ENCODE results near the gene NDUFAF8.

DNA sequence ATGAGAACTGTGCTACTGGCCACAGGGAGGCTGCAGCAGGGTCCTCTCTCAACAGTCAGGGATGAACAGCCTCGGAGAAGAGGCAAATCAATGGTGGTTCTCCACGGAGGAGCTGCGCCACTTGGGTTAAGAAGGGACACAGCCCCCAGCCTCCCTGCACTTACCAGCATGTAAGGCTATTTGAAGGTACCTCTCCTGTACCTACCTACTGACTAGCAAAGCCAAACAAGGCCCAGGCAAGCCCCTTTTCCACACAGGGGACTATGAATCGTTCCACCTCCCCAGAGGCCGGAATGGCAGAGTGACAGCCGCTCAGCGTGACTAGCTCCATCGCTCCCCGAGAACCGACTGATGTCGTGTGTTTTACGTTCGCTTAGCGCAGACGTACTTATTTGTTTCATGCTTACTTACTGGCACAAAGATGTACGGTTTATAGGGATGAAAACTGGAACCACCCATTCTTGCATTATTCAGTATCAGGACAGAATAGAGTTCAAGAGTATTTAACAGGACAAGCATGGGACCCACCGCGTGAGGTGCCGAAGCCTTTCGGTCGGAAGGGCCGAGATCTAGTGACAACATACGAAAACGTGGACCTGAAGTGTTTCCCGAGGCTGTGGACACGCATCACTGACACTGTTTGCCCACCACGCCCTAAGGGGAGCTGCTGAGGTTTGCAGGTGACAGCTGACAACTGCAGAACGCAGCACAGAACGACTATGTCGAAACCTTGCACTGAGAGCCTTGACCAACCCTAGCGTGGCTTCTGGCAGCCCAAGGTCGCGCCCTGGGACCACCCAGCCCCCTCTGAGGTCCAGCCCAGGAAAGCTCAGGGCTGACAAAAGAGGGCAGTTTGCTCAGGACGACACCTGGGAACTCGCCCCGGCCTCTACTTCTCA lies 1.3 kb upstream of the NDUFAF8 start:
- TF ChIP-seq, protein P1, sequence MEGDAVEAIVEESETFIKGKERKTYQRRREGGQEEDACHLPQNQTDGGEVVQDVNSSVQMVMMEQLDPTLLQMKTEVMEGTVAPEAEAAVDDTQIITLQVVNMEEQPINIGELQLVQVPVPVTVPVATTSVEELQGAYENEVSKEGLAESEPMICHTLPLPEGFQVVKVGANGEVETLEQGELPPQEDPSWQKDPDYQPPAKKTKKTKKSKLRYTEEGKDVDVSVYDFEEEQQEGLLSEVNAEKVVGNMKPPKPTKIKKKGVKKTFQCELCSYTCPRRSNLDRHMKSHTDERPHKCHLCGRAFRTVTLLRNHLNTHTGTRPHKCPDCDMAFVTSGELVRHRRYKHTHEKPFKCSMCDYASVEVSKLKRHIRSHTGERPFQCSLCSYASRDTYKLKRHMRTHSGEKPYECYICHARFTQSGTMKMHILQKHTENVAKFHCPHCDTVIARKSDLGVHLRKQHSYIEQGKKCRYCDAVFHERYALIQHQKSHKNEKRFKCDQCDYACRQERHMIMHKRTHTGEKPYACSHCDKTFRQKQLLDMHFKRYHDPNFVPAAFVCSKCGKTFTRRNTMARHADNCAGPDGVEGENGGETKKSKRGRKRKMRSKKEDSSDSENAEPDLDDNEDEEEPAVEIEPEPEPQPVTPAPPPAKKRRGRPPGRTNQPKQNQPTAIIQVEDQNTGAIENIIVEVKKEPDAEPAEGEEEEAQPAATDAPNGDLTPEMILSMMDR (IDR thresholded peaks at IDR 0.05) = no peak
- TF ChIP-seq POLR2A (IDR thresholded peaks at IDR 0.05) (no peak), EP300 (IDR thresholded peaks at IDR 0.05) (no peak)
